Stimulated activated memory B cell treated with anti-CD40 and anti-IgM and Interleukin-4, amounts not matched to agents 10 μg/mL and 1 μg/mL and 100 μg/mL, for 72 hours (primary cell): ENCODE results near the gene COL27A1.

Experiments
- ATAC-seq: fragments of 150-1000 bp; cut with Tn5 transposase; 2 replicates; pipeline ENCODE4 v1.10.0; 2021
- H3K27ac Mint-ChIP-seq: one replicate; pipeline ENCODE4 v1.8.0; 2022; ENCODE audit warnings: mild to moderate bottlenecking, mixed read lengths
- H3K27me3 Mint-ChIP-seq: one replicate; pipeline ENCODE4 v1.8.0; 2022; ENCODE audit warnings: mixed read lengths
- H3K36me3 Mint-ChIP-seq: one replicate; pipeline ENCODE4 v1.8.0; 2022; ENCODE audit warnings: mixed read lengths
- H3K4me1 Mint-ChIP-seq: one replicate; pipeline ENCODE4 v1.8.0; 2022; ENCODE audit warnings: mixed read lengths
- H3K4me3 Mint-ChIP-seq: one replicate; pipeline ENCODE4 v1.8.0; 2022; ENCODE audit warnings: mild to moderate bottlenecking, moderate library complexity, mixed read lengths
- H3K9me3 Mint-ChIP-seq: one replicate; pipeline ENCODE4 v1.8.0; 2022; ENCODE audit warnings: mixed read lengths

COL27A1 gene

GRCh38 chr9:114227288-114228015 is 72.1 kb downstream of the COL27A1 start:
- no peak for ATAC-seq
- Mint-ChIP-seq H3K36me3 (no peaks in the 10 kb centered on the region), H3K4me1 (no peaks in the 10 kb centered on the region), H3K27ac (no peak overlapping the region), H3K4me3 (no peak overlapping the region), H3K27me3 (peaks cover 29% of the 10 kb centered on the region), H3K9me3 (no peaks in the 10 kb centered on the region)

- Mint-ChIP-seq H3K9me3 (no peaks in the 10 kb centered on the region), H3K36me3 (no peaks in the 10 kb centered on the region), H3K4me1 (no peaks in the 10 kb centered on the region), H3K27me3 (peaks cover 29% of the 10 kb centered on the region), H3K4me3 (no peak overlapping the region), H3K27ac (no peak overlapping the region)
- ATAC-seq: no peak
These were observed 72.9 kb downstream of the COL27A1 start for GRCh38 chr9:114228016-114228808.

- peaks cover 38% of the 10 kb centered on the region for H3K27me3 Mint-ChIP-seq
- no peaks in the 10 kb centered on the region for H3K4me1 Mint-ChIP-seq
- H3K27ac Mint-ChIP-seq: no peak overlapping the region
- ATAC-seq: no peak
- H3K9me3 Mint-ChIP-seq: no peaks in the 10 kb centered on the region
- H3K36me3 Mint-ChIP-seq: no peaks in the 10 kb centered on the region
- H3K4me3 Mint-ChIP-seq: no peak overlapping the region
These were observed 74.0 kb downstream of the COL27A1 start for GRCh38 chr9:114229295-114229694.

GRCh38 chr9:114230068-114230467 is 74.7 kb downstream of the COL27A1 start:
- no peak overlapping the region for H3K27ac Mint-ChIP-seq

GRCh38 chr9:114231273-114231672 is 75.9 kb downstream of the COL27A1 start:
- Mint-ChIP-seq H3K4me1 (no peaks in the 10 kb centered on the region), H3K27me3 (peaks cover 52% of the 10 kb centered on the region), H3K9me3 (no peaks in the 10 kb centered on the region), H3K36me3 (no peaks in the 10 kb centered on the region), H3K4me3 (no peak overlapping the region), H3K27ac (no peak overlapping the region)
- ATAC-seq: peak; percentile 3

More at GRCh38 chr9:114230068-114230467, 74.7 kb downstream of the COL27A1 start:
- no peak overlapping the region for H3K4me3 Mint-ChIP-seq
- no peaks in the 10 kb centered on the region for H3K4me1 Mint-ChIP-seq
- H3K36me3 Mint-ChIP-seq: no peaks in the 10 kb centered on the region
- H3K9me3 Mint-ChIP-seq: no peaks in the 10 kb centered on the region
- ATAC-seq: no peak
- H3K27me3 Mint-ChIP-seq: peaks cover 40% of the 10 kb centered on the region

GRCh38 chr9:114231719-114232449 is 76.5 kb downstream of the COL27A1 start:
- no peak overlapping the region for H3K4me3 Mint-ChIP-seq
- H3K27ac Mint-ChIP-seq: no peak overlapping the region
- no peak for ATAC-seq
- peaks cover 54% of the 10 kb centered on the region for H3K27me3 Mint-ChIP-seq
- no peaks in the 10 kb centered on the region for H3K36me3 Mint-ChIP-seq
- H3K9me3 Mint-ChIP-seq: no peaks in the 10 kb centered on the region
- no peaks in the 10 kb centered on the region for H3K4me1 Mint-ChIP-seq

- Mint-ChIP-seq H3K27me3 (peaks cover 51% of the 10 kb centered on the region), H3K4me1 (no peaks in the 10 kb centered on the region), H3K9me3 (no peaks in the 10 kb centered on the region), H3K36me3 (no peaks in the 10 kb centered on the region), H3K4me3 (no peak overlapping the region), H3K27ac (no peak overlapping the region)
- no peak for ATAC-seq
These were observed 78.3 kb downstream of the COL27A1 start for GRCh38 chr9:114233491-114234185.

- Mint-ChIP-seq H3K27ac (no peak overlapping the region), H3K9me3 (no peaks in the 10 kb centered on the region), H3K27me3 (peaks cover 51% of the 10 kb centered on the region), H3K4me3 (no peak overlapping the region), H3K4me1 (no peaks in the 10 kb centered on the region), H3K36me3 (no peaks in the 10 kb centered on the region)
- no peak for ATAC-seq
These were observed 79.8 kb downstream of the COL27A1 start for GRCh38 chr9:114235033-114235661.

- no peak for ATAC-seq
- Mint-ChIP-seq H3K4me1 (no peaks in the 10 kb centered on the region), H3K9me3 (no peaks in the 10 kb centered on the region), H3K27ac (no peak overlapping the region), H3K27me3 (peaks cover 49% of the 10 kb centered on the region), H3K36me3 (no peaks in the 10 kb centered on the region), H3K4me3 (no peak overlapping the region)
These were observed 81.2 kb downstream of the COL27A1 start for GRCh38 chr9:114236391-114237138.

- peaks cover 42% of the 10 kb centered on the region for H3K27me3 Mint-ChIP-seq
- no peaks in the 10 kb centered on the region for H3K4me1 Mint-ChIP-seq
- ATAC-seq: no peak
- no peak overlapping the region for H3K4me3 Mint-ChIP-seq
- H3K9me3 Mint-ChIP-seq: no peaks in the 10 kb centered on the region
- H3K27ac Mint-ChIP-seq: no peak overlapping the region
- H3K36me3 Mint-ChIP-seq: no peaks in the 10 kb centered on the region
These were observed 81.9 kb downstream of the COL27A1 start for GRCh38 chr9:114237247-114237646.

- Mint-ChIP-seq H3K27me3 (peaks cover 41% of the 10 kb centered on the region), H3K9me3 (no peaks in the 10 kb centered on the region), H3K36me3 (no peaks in the 10 kb centered on the region), H3K4me3 (no peak overlapping the region), H3K27ac (no peak overlapping the region), H3K4me1 (no peaks in the 10 kb centered on the region)
- no peak for ATAC-seq
These were observed 82.4 kb downstream of the COL27A1 start for GRCh38 chr9:114237781-114238180.

- no peak overlapping the region for H3K27ac Mint-ChIP-seq
- no peak for ATAC-seq
- no peaks in the 10 kb centered on the region for H3K4me1 Mint-ChIP-seq
These were observed 83.1 kb downstream of the COL27A1 start for GRCh38 chr9:114238472-114238871.

GRCh38 chr9:114238891-114239875 is 83.8 kb downstream of the COL27A1 start:
- ATAC-seq: no peak
- Mint-ChIP-seq H3K9me3 (no peaks in the 10 kb centered on the region), H3K27me3 (peaks cover 33% of the 10 kb centered on the region), H3K4me1 (no peaks in the 10 kb centered on the region), H3K27ac (no peak overlapping the region), H3K4me3 (no peak overlapping the region), H3K36me3 (no peaks in the 10 kb centered on the region)

More at GRCh38 chr9:114238472-114238871, 83.1 kb downstream of the COL27A1 start:
- Mint-ChIP-seq H3K36me3 (no peaks in the 10 kb centered on the region), H3K4me3 (no peak overlapping the region), H3K9me3 (no peaks in the 10 kb centered on the region), H3K27me3 (peaks cover 40% of the 10 kb centered on the region)
